NB4 (cell line): Measurements from ENCODE around the gene MOSPD2.

ENCODE experiments used
- POLR2A ChIP-seq: IDR thresholded peaks from 2 replicates; pipeline ENCODE4 v1.6.1; 2011; ENCODE audit warnings: mild to moderate bottlenecking; ENCODE audit not compliant: insufficient read length; ENCODE audit errors: extremely low read depth
- TF ChIP-seq, protein P1 (sequence below): IDR thresholded peaks from one replicate; pipeline ENCODE4 v1.5.1; 2012; ENCODE audit warnings: low read depth, low read length
- TF ChIP-seq, protein P2 (sequence below): IDR thresholded peaks from 2 replicates; pipeline ENCODE4 v1.6.1; 2011; ENCODE audit warnings: low read depth, low read length

DNA sequence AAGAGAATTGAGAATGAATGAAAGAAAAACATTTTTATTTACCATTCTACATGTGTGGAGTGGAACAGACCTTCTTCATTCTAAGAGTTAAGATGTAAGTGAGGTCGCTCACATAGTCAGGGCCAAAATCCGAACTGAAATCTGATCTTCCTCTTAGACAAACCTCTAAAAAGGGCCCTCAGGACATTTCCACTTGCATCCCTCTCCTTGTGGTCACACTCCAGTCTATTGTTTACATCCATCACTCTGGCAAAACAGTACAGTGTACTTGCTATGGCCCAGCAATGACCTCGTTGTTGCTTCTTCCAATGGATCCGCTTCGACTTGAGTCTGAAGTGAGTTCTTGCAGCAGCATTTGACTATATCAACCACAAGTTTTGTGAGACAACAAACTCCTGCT is 54.2 kb downstream of the MOSPD2 start:
- TF ChIP-seq, protein P1, sequence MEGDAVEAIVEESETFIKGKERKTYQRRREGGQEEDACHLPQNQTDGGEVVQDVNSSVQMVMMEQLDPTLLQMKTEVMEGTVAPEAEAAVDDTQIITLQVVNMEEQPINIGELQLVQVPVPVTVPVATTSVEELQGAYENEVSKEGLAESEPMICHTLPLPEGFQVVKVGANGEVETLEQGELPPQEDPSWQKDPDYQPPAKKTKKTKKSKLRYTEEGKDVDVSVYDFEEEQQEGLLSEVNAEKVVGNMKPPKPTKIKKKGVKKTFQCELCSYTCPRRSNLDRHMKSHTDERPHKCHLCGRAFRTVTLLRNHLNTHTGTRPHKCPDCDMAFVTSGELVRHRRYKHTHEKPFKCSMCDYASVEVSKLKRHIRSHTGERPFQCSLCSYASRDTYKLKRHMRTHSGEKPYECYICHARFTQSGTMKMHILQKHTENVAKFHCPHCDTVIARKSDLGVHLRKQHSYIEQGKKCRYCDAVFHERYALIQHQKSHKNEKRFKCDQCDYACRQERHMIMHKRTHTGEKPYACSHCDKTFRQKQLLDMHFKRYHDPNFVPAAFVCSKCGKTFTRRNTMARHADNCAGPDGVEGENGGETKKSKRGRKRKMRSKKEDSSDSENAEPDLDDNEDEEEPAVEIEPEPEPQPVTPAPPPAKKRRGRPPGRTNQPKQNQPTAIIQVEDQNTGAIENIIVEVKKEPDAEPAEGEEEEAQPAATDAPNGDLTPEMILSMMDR, result no peak
- no peak for TF ChIP-seq POLR2A
- TF ChIP-seq, protein P2, sequence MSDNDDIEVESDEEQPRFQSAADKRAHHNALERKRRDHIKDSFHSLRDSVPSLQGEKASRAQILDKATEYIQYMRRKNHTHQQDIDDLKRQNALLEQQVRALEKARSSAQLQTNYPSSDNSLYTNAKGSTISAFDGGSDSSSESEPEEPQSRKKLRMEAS, result no peak
